ENCODE measurements around the gene NLRP10.

- TF ChIP-seq, protein P1, sequence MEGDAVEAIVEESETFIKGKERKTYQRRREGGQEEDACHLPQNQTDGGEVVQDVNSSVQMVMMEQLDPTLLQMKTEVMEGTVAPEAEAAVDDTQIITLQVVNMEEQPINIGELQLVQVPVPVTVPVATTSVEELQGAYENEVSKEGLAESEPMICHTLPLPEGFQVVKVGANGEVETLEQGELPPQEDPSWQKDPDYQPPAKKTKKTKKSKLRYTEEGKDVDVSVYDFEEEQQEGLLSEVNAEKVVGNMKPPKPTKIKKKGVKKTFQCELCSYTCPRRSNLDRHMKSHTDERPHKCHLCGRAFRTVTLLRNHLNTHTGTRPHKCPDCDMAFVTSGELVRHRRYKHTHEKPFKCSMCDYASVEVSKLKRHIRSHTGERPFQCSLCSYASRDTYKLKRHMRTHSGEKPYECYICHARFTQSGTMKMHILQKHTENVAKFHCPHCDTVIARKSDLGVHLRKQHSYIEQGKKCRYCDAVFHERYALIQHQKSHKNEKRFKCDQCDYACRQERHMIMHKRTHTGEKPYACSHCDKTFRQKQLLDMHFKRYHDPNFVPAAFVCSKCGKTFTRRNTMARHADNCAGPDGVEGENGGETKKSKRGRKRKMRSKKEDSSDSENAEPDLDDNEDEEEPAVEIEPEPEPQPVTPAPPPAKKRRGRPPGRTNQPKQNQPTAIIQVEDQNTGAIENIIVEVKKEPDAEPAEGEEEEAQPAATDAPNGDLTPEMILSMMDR (IDR thresholded peaks at IDR 0.05), result no peak
- no peak for TF ChIP-seq POLR2A (IDR thresholded peaks at IDR 0.05)
Measured at GRCh38 chr11:7967826-7968225, 2.6 kb upstream of the NLRP10 start.
